ENCODE measurements around the gene IGFL2. TPM values are rescaled to one million over a fixed set of nuclear protein-coding genes. Genes with fewer than 3 reads are reported as not detected.

IGFL2 gene
- total RNA-seq, 2 donors from 2014 or later = not detected

GRCh38 chr19:46116121-46116520, 31.9 kb upstream of the IGFL2 start:
- no peak overlapping the region for H3K27ac ChIP-seq
- no peaks in the 10 kb centered on the region for H3K27me3 ChIP-seq
- no peak overlapping the region for H3K4me3 ChIP-seq
- no peaks in the 10 kb centered on the region for H3K36me3 ChIP-seq (replicated peaks in 1 of 2; ENCODE audit: insufficient read depth in 1 of 2, low read depth in 2 of 2)
- DNase-seq (no peak), ATAC-seq (no peak)
- WGBS, 2 donors = 41 to 44% methylated on average over 3 of the region's 3 CpGs
- H3K4me1 ChIP-seq = peaks cover 7% of the 10 kb centered on the region
- TF ChIP-seq POLR2A (IDR thresholded peaks at IDR 0.05) (no peak), CTCF (IDR thresholded peaks at IDR 0.05) (no peak)
- H3K9me3 ChIP-seq = no peaks in the 10 kb centered on the region
- intact Hi-C loops (cut with DNase I) = no loop called here

- no peak overlapping the region for H3K27ac ChIP-seq
- 89 to 99% methylated on average over 3 of the region's 3 CpGs for WGBS, 2 donors
These were observed 29.9 kb upstream of the IGFL2 start for GRCh38 chr19:46118136-46118535.

GRCh38 chr19:46124638-46125115, 23.4 kb upstream of the IGFL2 start, which contains the start of gene IGFL3:
TSS of gene IGFL3 (minus strand) at chr19:46124688. CDS start at chr19:46124649, 39 bp downstream.
- no peaks in the 10 kb centered on the region for H3K27me3 ChIP-seq
- no peaks in the 10 kb centered on the region for H3K9me3 ChIP-seq
- no peak within 1 kb of the TSS for H3K4me3 ChIP-seq
- TF ChIP-seq POLR2A (IDR thresholded peaks at IDR 0.05) = no peak
- TF ChIP-seq CTCF (IDR thresholded peaks at IDR 0.05) = no peak
- no peak for DNase-seq
- intact Hi-C loops (cut with DNase I) = no loop called here
- H3K27ac ChIP-seq = no peak within 1 kb of the TSS
- WGBS, 2 donors = 87 to 94% methylated on average over 5 of the region's 5 CpGs
- no peaks in the 10 kb centered on the region for H3K4me1 ChIP-seq
- ATAC-seq = no peak
- no peaks in the 10 kb centered on the region for H3K36me3 ChIP-seq (replicated peaks in 1 of 2; ENCODE audit: insufficient read depth in 1 of 2, low read depth in 2 of 2)

More at GRCh38 chr19:46118136-46118535, 29.9 kb upstream of the IGFL2 start:
- no peak for TF ChIP-seq CTCF (IDR thresholded peaks at IDR 0.05)
- no peak for TF ChIP-seq POLR2A (IDR thresholded peaks at IDR 0.05)
- no peaks in the 10 kb centered on the region for H3K36me3 ChIP-seq (replicated peaks in 1 of 2; ENCODE audit: insufficient read depth in 1 of 2, low read depth in 2 of 2)
- no peaks in the 10 kb centered on the region for H3K9me3 ChIP-seq
- H3K27me3 ChIP-seq = no peaks in the 10 kb centered on the region
- H3K4me3 ChIP-seq = no peak overlapping the region
- intact Hi-C loops (cut with DNase I) = no loop called here
- no peak for ATAC-seq
- no peak for DNase-seq
- H3K4me1 ChIP-seq = peaks cover 7% of the 10 kb centered on the region

- 68% methylated on average over 4 of the region's 4 CpGs for WGBS, 2 donors
- no peak for ATAC-seq
- no peak for TF ChIP-seq CTCF (IDR thresholded peaks at IDR 0.05)
These were observed 22.6 kb upstream of the IGFL2 start for GRCh38 chr19:46125447-46125846.

GRCh38 chr19:46126086-46126580, 21.9 kb upstream of the IGFL2 start:
- H3K27me3 ChIP-seq = no peaks in the 10 kb centered on the region
- no peak overlapping the region for H3K27ac ChIP-seq
- TF ChIP-seq CTCF (IDR thresholded peaks at IDR 0.05) (no peak), POLR2A (IDR thresholded peaks at IDR 0.05) (no peak)
- ATAC-seq = no peak
- intact Hi-C loops (cut with DNase I) = no loop called here
- no peak for DNase-seq
- no peaks in the 10 kb centered on the region for H3K4me1 ChIP-seq
- WGBS, 2 donors = 83 to 84% methylated on average over 2 of the region's 2 CpGs
- H3K9me3 ChIP-seq = no peaks in the 10 kb centered on the region
- no peaks in the 10 kb centered on the region for H3K36me3 ChIP-seq (replicated peaks in 1 of 2; ENCODE audit: insufficient read depth in 1 of 2, low read depth in 2 of 2)
- H3K4me3 ChIP-seq = no peak overlapping the region

More at GRCh38 chr19:46125447-46125846, 22.6 kb upstream of the IGFL2 start:
- no peaks in the 10 kb centered on the region for H3K4me1 ChIP-seq
- intact Hi-C loops (cut with DNase I) = no loop called here
- no peaks in the 10 kb centered on the region for H3K9me3 ChIP-seq
- no peak overlapping the region for H3K4me3 ChIP-seq
- H3K27ac ChIP-seq = no peak overlapping the region
- H3K27me3 ChIP-seq = no peaks in the 10 kb centered on the region
- DNase-seq = no peak
- H3K36me3 ChIP-seq (replicated peaks in 1 of 2; ENCODE audit: insufficient read depth in 1 of 2, low read depth in 2 of 2) = no peaks in the 10 kb centered on the region
